ENCODE results near the gene DYNC2H1. TPM values are rescaled to one million over a fixed set of nuclear protein-coding genes. Genes with fewer than 3 reads are reported as not detected.

Gene DYNC2H1
- total and polyA plus RNA-seq, 8 donors = 1.2 to 63.7 (median 14.4) TPM

- Histone ChIP-seq H3K27me3 (no peaks in the 10 kb centered on the region), H3K4me1 (no peaks in the 10 kb centered on the region), H3K4me3 (no peak overlapping the region), H3K9me3 (no peaks in the 10 kb centered on the region), H3K27ac (no peak overlapping the region), H3K36me3 (peaks cover 0 to 59% (median 34%) of the 10 kb centered on the region in 4 donors)
- intact Hi-C loops (cut with DNase I; ENCODE audit: low total_unique reads) = no loop called here
- TF ChIP-seq POLR2A (IDR thresholded peaks at IDR 0.05) (no peak), CTCF (IDR thresholded peaks at IDR 0.05) (no peak), POLR2AphosphoS5 (IDR thresholded peaks at IDR 0.05) (no peak), EP300 (IDR thresholded peaks at IDR 0.05) (no peak)
- no peak for DNase-seq
Measured at GRCh38 chr11:103147627-103148026, 38.4 kb downstream of the DYNC2H1 start.

- TF ChIP-seq EP300 (IDR thresholded peaks at IDR 0.05) (no peak), CTCF (IDR thresholded peaks at IDR 0.05) (no peak), POLR2A (IDR thresholded peaks at IDR 0.05) (no peak), POLR2AphosphoS5 (IDR thresholded peaks at IDR 0.05) (no peak)
- Histone ChIP-seq H3K27ac (no peak overlapping the region), H3K27me3 (no peaks in the 10 kb centered on the region), H3K36me3 (peaks cover 0 to 51% (median 29%) of the 10 kb centered on the region in 4 donors), H3K4me3 (no peak overlapping the region), H3K4me1 (no peaks in the 10 kb centered on the region), H3K9me3 (no peaks in the 10 kb centered on the region)
- no peak for DNase-seq
- intact Hi-C loops (cut with DNase I; ENCODE audit: low total_unique reads) = no loop called here
- 88 to 97% (median 93%) methylated on average over 3 of the region's 3 CpGs for WGBS, 5 donors
Measured at GRCh38 chr11:103157542-103157941, 48.3 kb downstream of the DYNC2H1 start.

- Histone ChIP-seq H3K27me3 (no peaks in the 10 kb centered on the region), H3K9me3 (no peaks in the 10 kb centered on the region), H3K4me3 (no peak overlapping the region), H3K27ac (no peak overlapping the region), H3K36me3 (peaks cover 8 to 66% (median 39%) of the 10 kb centered on the region in 4 donors), H3K4me1 (no peaks in the 10 kb centered on the region)
- WGBS, 5 donors = 49 to 75% (median 66%) methylated on average over 2 of the region's 2 CpGs
- intact Hi-C loops (cut with DNase I; ENCODE audit: low total_unique reads) = no loop called here
- no peak for DNase-seq
- TF ChIP-seq EP300 (IDR thresholded peaks at IDR 0.05) (no peak), CTCF (IDR thresholded peaks at IDR 0.05) (no peak), POLR2A (IDR thresholded peaks at IDR 0.05) (no peak), POLR2AphosphoS5 (IDR thresholded peaks at IDR 0.05) (no peak)
Measured at GRCh38 chr11:103164093-103164796, 55.0 kb downstream of the DYNC2H1 start.

- H3K27me3 ChIP-seq = no peaks in the 10 kb centered on the region
- H3K9me3 ChIP-seq = no peaks in the 10 kb centered on the region
- TF ChIP-seq CTCF (IDR thresholded peaks at IDR 0.05) = no peak
- TF ChIP-seq POLR2A (IDR thresholded peaks at IDR 0.05) = no peak
- TF ChIP-seq EP300 (IDR thresholded peaks at IDR 0.05) = no peak
- TF ChIP-seq POLR2AphosphoS5 (IDR thresholded peaks at IDR 0.05) = no peak
- no peaks in the 10 kb centered on the region for H3K4me1 ChIP-seq
- intact Hi-C loops (cut with DNase I; ENCODE audit: low total_unique reads) = no loop called here
- whole genome bisulfite sequencing, 5 donors = 92 to 99% (median 97%) methylated on average over 4 of the region's 4 CpGs
- no peak for DNase-seq
- H3K36me3 ChIP-seq = peaks cover 8 to 62% (median 39%) of the 10 kb centered on the region in 4 donors
- H3K4me3 ChIP-seq = no peak overlapping the region
- no peak overlapping the region for H3K27ac ChIP-seq
Measured at GRCh38 chr11:103167166-103167565, 57.9 kb downstream of the DYNC2H1 start.
